PC-9 (cell line): ENCODE results near the gene NECAB2. TPM values are rescaled to one million over a fixed set of nuclear protein-coding genes. Genes with fewer than 3 reads are reported as not detected.

Experiments
- BruUV-seq: library from RNA; stranded (reverse); fragments of 400-500 nt; replicated peaks from 2 replicates; lab custom pipeline; 2021; lab: Mats Ljungman, UMichigan
- CTCF ChIA-PET: fragments of 300-600 bp; sonication (Branson Sonifier 250); formaldehyde crosslinking; loops from one replicate; lab custom pipeline; 2022; ENCODE audit warnings: antibody characterized with exemption; lab: Charles Lee
- POLR2A ChIA-PET: fragments of 300-600 bp; sonication (Branson Sonifier 250); formaldehyde crosslinking; loops from one replicate; lab custom pipeline; 2022; ENCODE audit warnings: antibody characterized with exemption; ENCODE audit not compliant: unreplicated experiment; lab: Charles Lee
- DNase-seq, 2 experiments: peaks; one replicate each; pipeline versions ENCODE4 v3.0.0 to v3.0.0-alpha.2; 2015 to 2022; ENCODE audit warnings: mixed read lengths in 1 of 2
- H2AFZ ChIP-seq: fragments of 200-600 bp; sonication (generic); 2 replicates; pipeline ENCODE4 v1.8.1; 2017; ENCODE audit warnings: antibody characterized with exemption
- H3F3A ChIP-seq: fragments of 200-600 bp; sonication (generic); 2 replicates; pipeline ENCODE4 v1.8.1; 2017; ENCODE audit warnings: antibody characterized with exemption, mild to moderate bottlenecking, low read depth; ENCODE audit not compliant: insufficient read depth
- H3K27ac ChIP-seq: fragments of 200-600 bp; sonication (generic); 2 replicates; pipeline ENCODE4 v1.6.1; 2016; ENCODE audit warnings: mixed run types
- H3K27me3 ChIP-seq: fragments of 200-600 bp; sonication (generic); 2 replicates; pipeline ENCODE4 v1.6.1; 2016; ENCODE audit warnings: low read depth, mixed run types; ENCODE audit not compliant: insufficient read depth
- H3K36me3 ChIP-seq: fragments of 200-600 bp; sonication (generic); 2 replicates; pipeline ENCODE4 v1.6.1; 2016; ENCODE audit warnings: low read depth, mixed run types
- H3K4me1 ChIP-seq: fragments of 200-600 bp; sonication (generic); replicated peaks from 2 replicates; pipeline ENCODE4 v1.6.1; 2016; ENCODE audit warnings: mixed run types; ENCODE audit not compliant: insufficient read depth
- H3K4me2 ChIP-seq: fragments of 200-600 bp; sonication (generic); 2 replicates; pipeline ENCODE4 v1.6.1; 2017; ENCODE audit warnings: mixed run types
- H3K4me3 ChIP-seq: fragments of 200-600 bp; sonication (generic); 2 replicates; pipeline ENCODE4 v1.6.1; 2016; ENCODE audit warnings: mixed run types
- H3K79me2 ChIP-seq: fragments of 200-600 bp; sonication (generic); 2 replicates; pipeline ENCODE4 v1.6.1; 2017; ENCODE audit warnings: low read depth, mixed run types
- H3K9me2 ChIP-seq: fragments of 200-600 bp; sonication (generic); 2 replicates; pipeline ENCODE4 v1.8.1; 2017; ENCODE audit warnings: mild to moderate bottlenecking; ENCODE audit not compliant: insufficient read depth
- H3K9me3 ChIP-seq: fragments of 200-600 bp; sonication (generic); 2 replicates; pipeline ENCODE4 v1.8.1; 2016; ENCODE audit warnings: low read depth; ENCODE audit not compliant: insufficient read depth
- H4K20me1 ChIP-seq: fragments of 200-600 bp; sonication (generic); 2 replicates; pipeline ENCODE4 v1.8.1; 2017; ENCODE audit not compliant: insufficient read depth
- CTCF ChIP-seq: fragments of 200-600 bp; sonication (generic); conservative IDR thresholded peaks from 2 replicates; pipeline ENCODE4 v1.6.1; 2017; ENCODE audit warnings: mixed run types, antibody characterized with exemption, mild to moderate bottlenecking, moderate library complexity
- EZH2 ChIP-seq: fragments of 200-600 bp; sonication (generic); IDR thresholded peaks from 2 replicates; pipeline ENCODE4 v1.8.0; 2017; ENCODE audit warnings: antibody characterized with exemption, low read depth
- intact Hi-C: fragments of 100-400 bp; cut with micrococcal nuclease; formaldehyde crosslinking; loops from one replicate; pipeline ENCODE4 v1.10.0; 2022; ENCODE audit not compliant: unreplicated experiment
- total RNA-seq: library from RNA; stranded (reverse); gene quantifications from 2 replicates; pipeline ENCODE4 v1.2.3, GENCODE V29; 2021

Gene NECAB2
- total RNA-seq, 1 experiment from 2014 or later: 0.74 TPM

- H2AFZ ChIP-seq: no peak overlapping the region
- no peaks in the 10 kb centered on the region for H3K36me3 ChIP-seq
- no TSS peak for BruUV-seq
- ChIA-PET POLR2A (no interaction called here), CTCF (no interaction called here)
- intact Hi-C loops: no loop called here
- no peaks in the 10 kb centered on the region for H3K79me2 ChIP-seq
- H4K20me1 ChIP-seq: no peaks in the 10 kb centered on the region
- H3K4me3 ChIP-seq: no peak overlapping the region
- H3K27ac ChIP-seq: no peak overlapping the region
- peaks cover 13% of the 10 kb centered on the region for H3K4me1 ChIP-seq
- no peaks in the 10 kb centered on the region for H3K9me2 ChIP-seq
- no peak for TF ChIP-seq CTCF
- no peak for DNase-seq
- H3K9me3 ChIP-seq: no peaks in the 10 kb centered on the region
- H3K27me3 ChIP-seq: no peaks in the 10 kb centered on the region
- H3K4me2 ChIP-seq: no peak overlapping the region
- peaks cover 9% of the 10 kb centered on the region; the same call in 1 of the 2 replicates for H3F3A ChIP-seq
Observed at GRCh38 chr16:83932955-83933673, 34.9 kb upstream of the NECAB2 start.

- Histone ChIP-seq H3K9me2 (no peaks in the 10 kb centered on the region), H3K4me2 (no peak overlapping the region), H3K27ac (no peak overlapping the region), H3K27me3 (no peaks in the 10 kb centered on the region), H3K9me3 (no peaks in the 10 kb centered on the region), H4K20me1 (no peaks in the 10 kb centered on the region), H3K4me1 (peaks cover 3% of the 10 kb centered on the region), H3K4me3 (no peak overlapping the region), H3K79me2 (no peaks in the 10 kb centered on the region), H3F3A (no peaks in the 10 kb centered on the region; the same call in 1 of the 2 replicates), H3K36me3 (no peaks in the 10 kb centered on the region), H2AFZ (no peak overlapping the region)
- intact Hi-C loops: no loop called here
- TF ChIP-seq CTCF: no peak
- no peak for TF ChIP-seq EZH2
- POLR2A ChIA-PET: no interaction called here
- CTCF ChIA-PET: no interaction called here
- DNase-seq: no peak
- BruUV-seq: no TSS peak
Observed at GRCh38 chr16:83933885-83934683, 34.0 kb upstream of the NECAB2 start.

- ChIA-PET POLR2A (no interaction called here), CTCF (no interaction called here)
- Histone ChIP-seq H3K4me1 (no peaks in the 10 kb centered on the region), H3K79me2 (no peaks in the 10 kb centered on the region), H3K4me2 (no peak overlapping the region), H4K20me1 (no peaks in the 10 kb centered on the region), H3K4me3 (no peak overlapping the region), H2AFZ (no peak overlapping the region), H3K9me2 (no peaks in the 10 kb centered on the region), H3K36me3 (no peaks in the 10 kb centered on the region), H3K27ac (no peak overlapping the region), H3K27me3 (no peaks in the 10 kb centered on the region), H3F3A (no peaks in the 10 kb centered on the region; the same call in 1 of the 2 replicates), H3K9me3 (no peaks in the 10 kb centered on the region)
- TF ChIP-seq CTCF (no peak), EZH2 (no peak)
- no TSS peak for BruUV-seq
- no peak for DNase-seq
- intact Hi-C loops: no loop called here
Observed at GRCh38 chr16:83934684-83934977, 33.4 kb upstream of the NECAB2 start.
